GM12864 (cell line): ENCODE results near the gene PDE7B.

Source experiments
- DNase-seq: peaks from one replicate; pipeline ENCODE4 v3.0.0-alpha.2; 2011; ENCODE audit warnings: low read depth
- H3K4me3 ChIP-seq: 2 replicates; pipeline ENCODE4 v1.5.1; 2011; ENCODE audit warnings: mild to moderate bottlenecking, low read depth, low read length, control low read depth
- TF ChIP-seq, protein P1 (sequence below): IDR thresholded peaks from 2 replicates; pipeline ENCODE4 v1.5.1; 2011; ENCODE audit warnings: low read depth, mild to moderate bottlenecking, moderate library complexity, low read length, control low read depth, inconsistent platforms; ENCODE audit errors: missing control alignments

Gene PDE7B

DNA sequence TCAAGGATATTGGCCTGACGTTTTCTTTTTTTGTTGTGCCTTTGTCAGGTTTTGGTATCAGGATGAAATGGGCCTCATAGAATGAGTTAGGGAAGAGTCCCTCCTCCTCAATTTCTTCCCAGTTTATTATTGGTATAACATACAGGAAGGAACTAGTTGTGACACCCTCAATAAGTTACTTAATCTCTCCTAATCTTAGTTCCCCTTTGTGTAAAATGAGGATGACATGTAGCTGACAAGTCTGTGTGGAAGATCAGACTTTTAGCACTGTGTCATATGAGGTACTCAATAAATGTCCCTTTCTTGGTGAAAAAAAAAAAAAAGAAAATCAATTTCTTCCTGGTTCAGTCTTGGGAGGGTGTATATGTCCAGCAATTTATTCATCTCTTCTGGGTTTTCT, 155.8 kb downstream of the PDE7B start:
- no peak for DNase-seq
- no peak overlapping the region for H3K4me3 ChIP-seq
- TF ChIP-seq, protein P1, sequence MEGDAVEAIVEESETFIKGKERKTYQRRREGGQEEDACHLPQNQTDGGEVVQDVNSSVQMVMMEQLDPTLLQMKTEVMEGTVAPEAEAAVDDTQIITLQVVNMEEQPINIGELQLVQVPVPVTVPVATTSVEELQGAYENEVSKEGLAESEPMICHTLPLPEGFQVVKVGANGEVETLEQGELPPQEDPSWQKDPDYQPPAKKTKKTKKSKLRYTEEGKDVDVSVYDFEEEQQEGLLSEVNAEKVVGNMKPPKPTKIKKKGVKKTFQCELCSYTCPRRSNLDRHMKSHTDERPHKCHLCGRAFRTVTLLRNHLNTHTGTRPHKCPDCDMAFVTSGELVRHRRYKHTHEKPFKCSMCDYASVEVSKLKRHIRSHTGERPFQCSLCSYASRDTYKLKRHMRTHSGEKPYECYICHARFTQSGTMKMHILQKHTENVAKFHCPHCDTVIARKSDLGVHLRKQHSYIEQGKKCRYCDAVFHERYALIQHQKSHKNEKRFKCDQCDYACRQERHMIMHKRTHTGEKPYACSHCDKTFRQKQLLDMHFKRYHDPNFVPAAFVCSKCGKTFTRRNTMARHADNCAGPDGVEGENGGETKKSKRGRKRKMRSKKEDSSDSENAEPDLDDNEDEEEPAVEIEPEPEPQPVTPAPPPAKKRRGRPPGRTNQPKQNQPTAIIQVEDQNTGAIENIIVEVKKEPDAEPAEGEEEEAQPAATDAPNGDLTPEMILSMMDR, result no peak

DNA sequence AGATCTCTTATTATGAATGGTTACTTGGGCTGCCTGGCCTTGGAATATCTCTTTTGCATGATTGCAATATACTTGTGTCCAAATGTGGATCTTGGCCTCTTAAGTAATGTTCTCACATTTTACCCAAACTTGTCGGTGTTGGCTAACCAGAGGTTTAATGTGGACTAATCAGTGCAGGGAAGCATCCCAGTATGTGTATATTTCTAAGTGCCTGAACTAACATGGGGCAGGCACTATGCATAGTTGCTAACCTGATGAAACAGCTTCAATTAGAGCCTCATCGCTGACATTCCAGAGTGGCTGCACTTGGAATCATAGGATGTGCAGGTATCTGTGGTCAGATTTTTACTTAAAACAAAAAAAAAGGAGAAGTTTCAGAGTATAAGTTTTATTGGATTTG, 160.0 kb downstream of the PDE7B start:
- no peak overlapping the region for H3K4me3 ChIP-seq
- no peak for DNase-seq
- TF ChIP-seq, protein P1, result no peak

DNA sequence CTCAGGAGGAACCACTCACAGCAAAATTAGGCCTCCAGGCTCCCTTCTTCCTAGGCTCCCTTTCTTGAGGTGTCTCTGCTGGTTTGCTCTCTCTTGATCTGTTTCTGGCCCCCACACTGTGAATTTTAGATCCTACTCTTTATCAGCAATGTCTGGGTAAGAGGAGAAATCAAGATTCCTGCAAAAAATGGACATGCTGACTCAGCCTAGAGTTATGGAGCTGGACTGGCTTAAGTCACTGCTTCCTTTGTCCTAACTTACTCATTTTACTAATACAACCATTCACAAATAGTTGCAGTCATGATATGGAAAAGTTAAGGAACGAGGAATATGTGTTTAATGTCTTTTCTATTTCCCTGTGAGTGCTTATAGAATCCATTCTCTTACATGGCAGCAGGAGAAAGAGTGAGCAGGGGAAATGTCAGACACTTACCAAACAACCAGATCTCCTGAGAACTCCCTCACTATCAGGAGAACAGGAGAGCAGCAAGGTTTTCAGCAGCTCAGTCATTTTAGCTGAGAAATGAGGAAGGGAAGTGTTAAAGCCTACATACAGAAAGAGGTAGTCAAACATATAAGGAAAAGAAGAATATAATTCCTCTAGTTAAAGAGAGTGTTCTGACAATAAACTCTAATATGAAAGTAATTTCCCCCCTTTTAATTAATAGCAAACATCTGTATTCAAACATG, 160.8 kb downstream of the PDE7B start:
- TF ChIP-seq, protein P1, result no peak
- DNase-seq, result no peak
- H3K4me3 ChIP-seq, result no peak overlapping the region

DNA sequence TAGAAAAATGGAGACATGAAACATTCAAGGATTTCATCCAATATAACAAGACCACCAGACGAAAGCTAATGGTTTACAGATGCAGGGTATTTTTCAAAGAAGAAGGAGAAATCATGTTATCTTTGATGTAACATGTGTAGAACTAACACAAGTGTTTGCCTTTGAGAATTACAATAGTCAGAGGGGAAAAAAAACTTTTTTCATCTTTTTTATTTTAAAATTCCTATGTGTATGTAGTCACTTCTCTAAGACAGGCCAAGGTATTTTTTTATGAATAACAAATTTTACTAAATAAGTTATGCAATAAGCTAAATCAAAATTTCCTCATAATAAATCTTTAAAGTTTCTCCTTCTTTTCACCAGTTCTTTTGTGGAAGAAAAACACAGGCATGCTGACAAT, 161.4 kb downstream of the PDE7B start:
- TF ChIP-seq, protein P1, result no peak
- no peak for DNase-seq
- H3K4me3 ChIP-seq, result no peak overlapping the region

DNA sequence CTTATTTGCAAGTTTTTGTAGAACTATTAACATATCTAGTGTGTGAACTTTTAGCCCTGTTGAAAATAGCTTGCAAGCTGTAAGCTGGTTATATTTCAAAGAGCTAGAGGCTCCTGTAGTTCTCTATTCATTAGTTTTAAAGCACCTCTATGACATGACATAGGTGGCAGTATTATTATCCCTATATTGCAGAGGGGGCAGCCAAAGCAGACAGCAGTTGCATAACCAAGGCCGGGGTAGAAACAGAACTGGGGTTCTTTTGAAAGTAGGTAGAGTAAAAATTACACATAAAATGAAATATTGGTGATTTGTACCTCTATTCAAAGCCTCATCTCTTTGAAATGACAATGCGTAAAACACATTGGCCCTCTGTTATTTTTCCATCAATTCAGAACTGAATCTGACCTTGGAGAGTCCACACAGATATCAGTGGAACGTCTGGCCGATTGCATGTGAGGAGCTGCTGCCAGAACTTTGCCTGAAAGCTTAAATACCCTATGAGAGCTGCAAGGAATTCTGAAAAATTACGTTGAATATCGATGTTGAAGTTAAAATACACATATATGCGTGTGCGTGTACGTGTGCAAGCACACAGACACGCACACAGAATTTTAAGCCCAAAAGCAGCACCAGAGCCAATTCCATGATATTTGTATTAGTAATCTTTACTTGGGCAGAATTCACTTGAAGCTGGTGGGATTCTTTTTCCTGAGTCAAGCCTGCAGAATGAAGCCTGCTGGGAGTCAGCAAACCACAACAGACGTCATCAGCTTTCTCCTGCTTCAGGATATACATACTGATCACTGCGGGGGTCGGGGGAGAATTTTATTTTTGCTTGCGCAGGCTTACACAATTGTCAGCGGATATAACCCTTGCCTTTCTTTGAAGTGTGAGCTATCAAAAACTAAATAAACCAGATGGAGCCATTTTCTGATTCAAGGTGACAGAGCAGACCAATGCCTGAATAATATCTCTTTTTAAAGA, 163.2 kb downstream of the PDE7B start:
- DNase-seq, result no peak
- no peak overlapping the region for H3K4me3 ChIP-seq
- TF ChIP-seq, protein P1, result no peak

DNA sequence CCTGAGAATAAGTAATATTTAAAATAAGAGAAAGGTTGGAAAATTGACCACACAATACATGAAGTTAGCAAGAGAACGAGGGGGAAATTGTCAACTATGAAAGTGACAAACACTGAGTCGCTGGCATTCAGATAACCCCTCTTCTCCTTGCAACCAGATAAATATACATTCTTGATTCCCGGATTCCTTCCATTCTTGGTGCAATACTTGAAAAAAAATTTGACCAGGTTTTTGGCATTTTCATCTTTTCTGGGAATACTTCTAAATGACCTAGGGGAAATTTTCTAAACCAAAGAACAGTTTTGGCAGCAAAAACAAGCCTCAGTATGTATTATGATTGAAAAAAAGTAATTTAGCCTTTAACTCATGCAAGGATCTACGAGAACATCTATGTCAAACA, 164.0 kb downstream of the PDE7B start:
- DNase-seq, result no peak
- H3K4me3 ChIP-seq, result no peak overlapping the region
- TF ChIP-seq, protein P1, result no peak
